GM23248 (cell line): ENCODE results near the gene TNFAIP3. TPM values are rescaled to one million over a fixed set of nuclear protein-coding genes. Genes with fewer than 3 reads are reported as not detected.

ENCODE experiments used
- DNase-seq: peaks from one replicate; pipeline ENCODE4 v3.0.0-alpha.2; 2015
- H2AFZ ChIP-seq: fragments of 200-600 bp; sonication (generic); 2 replicates; pipeline ENCODE4 v1.6.1; 2016; ENCODE audit warnings: antibody characterized with exemption
- H3F3A ChIP-seq: fragments of 200-600 bp; sonication (generic); 2 replicates; pipeline ENCODE4 v1.6.1; 2016; ENCODE audit warnings: mild to moderate bottlenecking, antibody characterized with exemption, mixed run types; ENCODE audit not compliant: insufficient read depth
- H3K27ac ChIP-seq: fragments of 200-600 bp; sonication (generic); 2 replicates; pipeline ENCODE4 v1.5.1; 2016; ENCODE audit warnings: mild to moderate bottlenecking
- H3K27me3 ChIP-seq: fragments of 200-600 bp; sonication (generic); replicated peaks from 2 replicates; pipeline ENCODE4 v1.6.1; 2016; ENCODE audit warnings: mild to moderate bottlenecking; ENCODE audit not compliant: insufficient read depth
- H3K36me3 ChIP-seq: fragments of 200-600 bp; sonication (generic); 2 replicates; pipeline ENCODE4 v1.6.1; 2016; ENCODE audit warnings: low read depth, mild to moderate bottlenecking
- H3K4me1 ChIP-seq: fragments of 200-600 bp; sonication (generic); 2 replicates; pipeline ENCODE4 v1.6.1; 2016; ENCODE audit warnings: mild to moderate bottlenecking; ENCODE audit not compliant: insufficient read depth
- H3K4me2 ChIP-seq: fragments of 200-600 bp; sonication (generic); one replicate; pipeline ENCODE4 v1.6.1; 2016; ENCODE audit warnings: mild to moderate bottlenecking; ENCODE audit not compliant: unreplicated experiment
- H3K4me3 ChIP-seq: fragments of 200-600 bp; sonication (generic); 2 replicates; pipeline ENCODE4 v1.5.1; 2016; ENCODE audit warnings: mild to moderate bottlenecking
- H3K79me2 ChIP-seq: fragments of 200-600 bp; sonication (generic); 2 replicates; pipeline ENCODE4 v1.6.1; 2016; ENCODE audit warnings: mild to moderate bottlenecking; ENCODE audit not compliant: insufficient read depth
- H3K9ac ChIP-seq: fragments of 200-600 bp; sonication (generic); 2 replicates; pipeline ENCODE4 v1.6.1; 2016; ENCODE audit warnings: mild to moderate bottlenecking
- H3K9me2 ChIP-seq: fragments of 200-600 bp; sonication (generic); 2 replicates; pipeline ENCODE4 v1.6.1; 2016; ENCODE audit warnings: mixed run types, mild to moderate bottlenecking, moderate library complexity; ENCODE audit not compliant: insufficient read depth
- H3K9me3 ChIP-seq: fragments of 200-600 bp; sonication (generic); one replicate; pipeline ENCODE4 v1.6.1; 2017; ENCODE audit warnings: low read depth
- H4K20me1 ChIP-seq: fragments of 200-600 bp; sonication (generic); 2 replicates; pipeline ENCODE4 v1.6.0; 2016; ENCODE audit not compliant: insufficient read depth
- EZH2 ChIP-seq: fragments of 200-600 bp; sonication (generic); IDR thresholded peaks from 2 replicates; pipeline ENCODE4 v1.6.1; 2018; ENCODE audit warnings: antibody characterized with exemption, mild to moderate bottlenecking; ENCODE audit not compliant: insufficient read depth, poor library complexity, severe bottlenecking
- EZH2phosphoT487 ChIP-seq: fragments of 200-600 bp; sonication (generic); IDR thresholded peaks from 2 replicates; pipeline ENCODE4 v1.6.1; 2018; ENCODE audit warnings: antibody characterized with exemption, moderate library complexity, mild to moderate bottlenecking, low read depth; ENCODE audit not compliant: insufficient read depth
- WGBS, 2 experiments: methylation state at CpG; one replicate each; pipeline ENCODE4 v1.1.6; 2015 to 2017; ENCODE audit warnings: low lambda C conversion rate in 2 of 2, low coverage in 1 of 2; ENCODE audit errors: missing lambda C conversion rate in 2 of 2; 5-methylcytosine and 5-hydroxymethylcytosine counted together
- in situ Hi-C: fragments of 300-500 bp; cut with MboI; formaldehyde crosslinking; loops from 2 replicates; pipeline ENCODE4 v1.15.0; 2020
- polyA plus RNA-seq: library from polyadenylated mRNA; unstranded; fragments of >200 nt; fragmentation: Nextera tagmentation; extraction: Ambion mirVana; gene quantifications from 2 replicates; pipeline ENCODE4 v1.2.1, GENCODE V29; 2016
- total RNA-seq: library from RNA; depleted of rRNA; stranded (reverse); fragments of >200 nt; shearing (Covaris generic); gene quantifications from 2 replicates; pipeline ENCODE4 v1.2.3, GENCODE V29; 2014

The TNFAIP3 gene
- total and polyA plus RNA-seq, 2 experiments from 2014 or later = 2.7 to 6.3 TPM

- Histone ChIP-seq H3K27ac (no peak overlapping the region), H3K9me3 (no peaks in the 10 kb centered on the region), H3K4me1 (peaks cover 14% of the 10 kb centered on the region), H3K4me2 (no peak overlapping the region), H3F3A (no peaks in the 10 kb centered on the region), H4K20me1 (no peaks in the 10 kb centered on the region), H3K36me3 (no peaks in the 10 kb centered on the region), H3K27me3 (no peaks in the 10 kb centered on the region), H3K4me3 (no peak overlapping the region), H3K79me2 (no peaks in the 10 kb centered on the region), H3K9me2 (no peaks in the 10 kb centered on the region), H2AFZ (no peak overlapping the region), H3K9ac (no peak overlapping the region)
- TF ChIP-seq EZH2phosphoT487 = no peak
- TF ChIP-seq EZH2 = no peak
- 100% methylated on average over 1 of the region's 1 CpG for WGBS, 2 experiments
- in situ Hi-C loops = no loop called here
- DNase-seq = no peak
Measured at GRCh38 chr6:137902699-137903098, 35.6 kb downstream of the TNFAIP3 start.

GRCh38 chr6:137903274-137903932 is 36.3 kb downstream of the TNFAIP3 start:
- no peaks in the 10 kb centered on the region for H3K27me3 ChIP-seq
- no peak for TF ChIP-seq EZH2
- TF ChIP-seq EZH2phosphoT487 = no peak
- no peaks in the 10 kb centered on the region for H3K79me2 ChIP-seq
- no peak overlapping the region for H3K4me2 ChIP-seq
- no peaks in the 10 kb centered on the region for H3K36me3 ChIP-seq
- no peak for DNase-seq
- H3K4me1 ChIP-seq = peaks cover 14% of the 10 kb centered on the region
- in situ Hi-C loops = no loop called here
- no peaks in the 10 kb centered on the region for H4K20me1 ChIP-seq
- no peaks in the 10 kb centered on the region for H3F3A ChIP-seq
- H2AFZ ChIP-seq = 0 out of 2 replicates have a peak overlapping the region, but pooled peaks have one; percentile 12
- H3K4me3 ChIP-seq = no peak overlapping the region
- no peak overlapping the region for H3K27ac ChIP-seq
- no peak overlapping the region for H3K9ac ChIP-seq
- 89% methylated on average over 7 of the region's 7 CpGs for WGBS, 2 experiments
- no peaks in the 10 kb centered on the region for H3K9me2 ChIP-seq
- no peaks in the 10 kb centered on the region for H3K9me3 ChIP-seq

GRCh38 chr6:137903933-137904821 is 37.1 kb downstream of the TNFAIP3 start:
- peak overlapping the region; percentile 72 for H3K4me2 ChIP-seq
- H3K9me2 ChIP-seq = no peaks in the 10 kb centered on the region
- no peaks in the 10 kb centered on the region for H3K27me3 ChIP-seq
- H4K20me1 ChIP-seq = no peaks in the 10 kb centered on the region
- H3K27ac ChIP-seq = peak overlapping the region; percentile 43
- H3K4me3 ChIP-seq = peak overlapping the region; percentile 52
- no peak for TF ChIP-seq EZH2
- TF ChIP-seq EZH2phosphoT487 = no peak
- peaks cover 14% of the 10 kb centered on the region for H3K4me1 ChIP-seq
- H3K36me3 ChIP-seq = no peaks in the 10 kb centered on the region
- no peaks in the 10 kb centered on the region for H3F3A ChIP-seq
- no peaks in the 10 kb centered on the region for H3K79me2 ChIP-seq
- 87 to 89% methylated on average over 12 of the region's 12 CpGs for WGBS, 2 experiments
- no peaks in the 10 kb centered on the region for H3K9me3 ChIP-seq
- in situ Hi-C loops = no loop called here
- H2AFZ ChIP-seq = peak overlapping the region; percentile 80
- DNase-seq = peak; percentile 71
- H3K9ac ChIP-seq = peak overlapping the region; percentile 65

DNA sequence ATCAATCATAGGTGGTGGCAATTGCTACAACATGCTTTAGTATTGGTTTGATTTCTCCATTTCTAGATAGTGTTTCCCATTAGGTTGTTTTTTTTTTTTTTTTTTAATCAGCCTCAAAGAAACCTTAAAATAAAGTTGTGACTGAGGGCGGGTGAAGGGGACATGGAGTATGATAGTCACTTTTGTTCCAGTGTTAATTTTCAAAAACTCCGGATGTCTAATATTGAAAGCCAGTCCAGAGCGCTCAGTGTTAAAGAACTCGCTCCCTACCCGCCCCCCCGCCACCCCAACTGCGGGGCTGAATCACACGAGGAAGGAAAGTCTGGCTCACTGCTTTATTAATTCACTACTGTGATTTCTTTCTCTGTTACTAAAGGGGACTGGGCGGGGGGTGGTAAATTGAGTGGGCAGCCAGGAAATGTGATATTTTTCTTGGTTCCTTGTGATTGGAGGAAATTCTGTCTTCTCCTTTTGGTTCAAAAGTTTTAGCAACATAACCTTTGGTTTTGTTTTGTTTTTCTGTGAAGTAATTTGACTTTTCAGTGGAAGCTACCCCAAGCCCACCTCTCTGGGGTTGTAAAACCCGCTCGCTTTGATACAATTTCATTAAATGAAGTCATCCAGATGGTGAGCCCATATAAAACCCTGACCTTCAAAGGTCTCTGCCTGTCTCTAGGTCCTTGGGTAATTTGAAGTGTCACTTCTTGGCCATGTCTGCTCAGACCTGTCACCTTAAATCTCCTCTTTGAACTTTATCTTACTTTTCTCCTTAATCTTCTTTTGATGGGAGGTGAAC is 38.0 kb downstream of the TNFAIP3 start:
- peak overlapping the region; percentile 52 for H3K4me3 ChIP-seq
- peak; percentile 88 for DNase-seq
- no peaks in the 10 kb centered on the region for H3K79me2 ChIP-seq
- H3K36me3 ChIP-seq = no peaks in the 10 kb centered on the region
- 9% methylated on average over 11 of the region's 11 CpGs for WGBS, 2 experiments
- no peaks in the 10 kb centered on the region for H3K9me3 ChIP-seq
- no peaks in the 10 kb centered on the region for H3F3A ChIP-seq
- H4K20me1 ChIP-seq = no peaks in the 10 kb centered on the region
- H3K9ac ChIP-seq = peak overlapping the region; percentile 65
- peak overlapping the region; percentile 80 for H2AFZ ChIP-seq
- H3K9me2 ChIP-seq = no peaks in the 10 kb centered on the region
- no peak for TF ChIP-seq EZH2
- no peaks in the 10 kb centered on the region for H3K27me3 ChIP-seq
- H3K27ac ChIP-seq = peak overlapping the region; percentile 43
- in situ Hi-C loops = no loop called here
- H3K4me1 ChIP-seq = peaks cover 14% of the 10 kb centered on the region
- peak overlapping the region; percentile 72 for H3K4me2 ChIP-seq
